GM19397 (cell line): ENCODE measurements around the gene CDK2AP2.

Source experiments
- ATAC-seq: cut with Tn5 transposase; IDR thresholded peaks from one replicate; pipeline ENCODE4 v1.9.1; 2021; ENCODE audit warnings: mild to moderate bottlenecking, moderate library complexity; ENCODE audit not compliant: unreplicated experiment

The CDK2AP2 gene

DNA sequence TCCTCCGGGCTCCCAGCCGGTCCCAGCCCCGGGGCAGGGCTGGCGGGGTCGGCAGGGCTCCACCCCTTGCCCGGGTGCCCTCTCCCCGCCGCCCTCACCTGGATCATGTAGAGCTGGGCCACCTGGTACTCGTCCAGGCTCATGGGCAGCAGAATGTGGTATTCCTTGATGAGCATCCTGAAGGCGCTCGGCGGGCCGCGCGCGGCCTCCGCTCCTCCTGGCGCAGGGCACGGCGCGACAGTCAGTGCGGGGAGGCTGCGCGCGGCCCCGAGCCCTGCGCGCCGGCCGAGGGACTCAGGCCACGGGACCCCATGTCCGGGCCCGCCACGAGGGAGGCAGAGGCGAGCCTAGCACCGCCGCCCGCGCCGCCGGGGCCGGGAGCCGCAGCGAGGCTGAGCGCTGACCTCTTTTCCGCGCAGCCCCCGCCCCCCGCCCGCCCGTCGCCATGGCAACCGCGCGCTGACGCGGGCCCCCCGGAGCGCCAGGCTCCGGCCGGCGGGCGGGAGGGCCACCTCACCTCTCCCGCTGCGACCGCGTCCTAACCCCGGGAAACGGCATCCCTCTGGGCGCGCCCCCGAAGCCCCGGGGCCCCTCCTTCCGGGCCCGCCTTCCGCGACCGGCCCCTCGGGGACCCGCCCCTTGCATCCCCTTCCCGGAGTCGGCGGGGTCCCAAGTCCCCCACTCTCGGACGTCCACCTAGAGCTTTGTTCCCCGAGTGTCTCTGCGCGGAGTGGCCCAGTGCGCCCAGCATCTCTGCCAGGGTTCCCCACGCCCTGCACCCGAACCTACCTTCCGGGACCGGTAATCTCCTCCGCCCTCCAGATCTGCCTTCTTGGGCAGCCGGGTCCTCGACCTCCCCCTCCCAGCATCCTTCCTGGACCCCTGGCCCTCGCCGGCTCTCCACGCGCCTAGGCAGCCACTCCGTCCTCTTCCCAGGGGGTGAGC is 3.7 kb downstream of the CDK2AP2 start:
- no peak for ATAC-seq

DNA sequence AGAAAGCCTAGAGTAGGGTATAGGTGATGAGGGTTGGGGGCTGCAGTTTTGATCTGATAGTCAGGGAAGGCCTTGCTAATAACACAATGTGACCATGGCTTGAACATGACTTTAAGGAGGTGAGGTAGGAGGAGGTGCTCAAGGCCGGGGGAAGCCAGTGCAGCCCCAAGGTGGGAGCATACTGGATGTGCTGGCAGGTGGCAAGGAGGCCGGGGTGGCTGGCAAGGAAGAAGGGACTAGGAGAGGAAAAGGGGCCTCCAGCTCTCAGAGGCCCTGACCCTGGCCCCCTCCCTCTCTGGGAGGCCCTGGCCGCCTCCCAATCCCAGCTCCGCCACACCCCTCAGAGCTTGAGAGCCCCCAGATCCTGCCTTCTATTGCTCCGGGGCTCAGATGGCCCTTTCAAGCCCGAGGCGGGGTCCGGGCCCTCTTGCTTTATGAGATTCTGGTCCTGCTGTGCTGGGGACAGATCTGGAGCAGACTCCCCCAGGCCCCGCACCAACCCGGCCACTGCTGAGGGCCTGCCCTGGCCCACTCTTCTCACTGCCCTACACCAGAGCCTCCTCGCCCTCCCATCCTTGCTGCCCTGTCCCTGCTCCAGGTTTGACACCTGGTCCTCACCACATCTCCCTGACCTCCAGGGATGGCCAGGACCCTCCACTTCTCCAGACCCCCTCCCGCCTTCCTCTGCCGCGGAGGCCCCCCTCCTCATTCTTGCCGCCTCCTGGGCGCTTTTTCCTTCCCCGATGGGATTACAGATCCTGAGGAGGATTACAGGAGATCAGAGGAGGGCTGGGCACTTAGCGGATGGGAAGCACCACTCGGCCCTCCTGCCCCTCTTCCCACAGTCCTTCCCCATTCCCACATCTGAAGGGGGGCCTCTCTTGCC is 4.6 kb downstream of the CDK2AP2 start:
- no peak for ATAC-seq

DNA sequence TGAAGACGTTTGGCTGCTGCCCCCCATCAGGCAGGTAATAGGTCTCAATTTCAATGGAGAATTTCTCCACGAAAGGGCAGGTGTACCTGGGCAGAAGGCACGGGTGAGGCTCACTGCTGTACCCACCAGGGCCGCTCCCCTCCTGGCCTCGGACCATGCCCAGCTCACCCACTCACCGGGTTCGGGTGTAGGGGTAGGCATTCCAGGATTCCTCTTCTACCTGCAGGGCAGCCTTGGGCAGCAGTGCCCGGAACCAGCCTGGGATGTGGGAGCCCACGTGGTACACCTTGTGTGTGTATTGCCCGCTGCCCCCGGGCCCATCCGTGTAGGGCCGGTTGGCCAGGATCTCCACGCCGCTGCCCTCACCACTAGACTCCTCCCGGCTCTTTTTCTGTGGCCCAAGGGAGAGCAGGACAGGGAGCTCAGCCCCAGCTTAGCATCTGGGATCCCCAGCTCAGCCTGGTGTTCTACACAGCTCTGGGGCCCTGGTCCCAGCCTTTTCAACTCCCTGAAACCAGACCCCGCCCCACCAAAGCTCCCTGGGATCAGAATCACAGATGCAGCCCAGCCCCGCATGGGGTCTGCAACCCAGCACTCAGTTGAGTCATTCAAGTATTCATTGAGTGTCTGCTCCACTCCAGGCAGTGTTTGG is 5.5 kb downstream of the CDK2AP2 start:
- no peak for ATAC-seq

DNA sequence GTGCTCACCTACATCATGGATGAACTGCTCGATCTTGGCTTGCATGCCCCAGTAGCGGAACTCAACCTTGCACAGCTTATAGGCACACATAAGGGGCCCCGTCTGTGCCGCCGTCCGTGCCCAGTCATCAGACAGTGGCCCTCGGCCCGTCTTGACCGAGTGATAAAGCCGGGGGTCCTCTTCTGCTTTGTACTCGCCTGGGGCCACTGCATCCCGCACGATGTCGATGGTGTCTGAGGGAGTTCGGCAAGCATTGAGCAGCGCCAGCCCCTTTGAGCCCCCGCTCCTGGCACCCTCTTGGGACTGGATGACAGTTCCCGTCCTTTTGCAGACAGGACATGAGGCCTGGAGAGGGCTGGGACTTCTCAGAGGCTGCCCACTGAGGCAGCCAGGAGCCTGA is 6.1 kb downstream of the CDK2AP2 start:
- no peak for ATAC-seq

DNA sequence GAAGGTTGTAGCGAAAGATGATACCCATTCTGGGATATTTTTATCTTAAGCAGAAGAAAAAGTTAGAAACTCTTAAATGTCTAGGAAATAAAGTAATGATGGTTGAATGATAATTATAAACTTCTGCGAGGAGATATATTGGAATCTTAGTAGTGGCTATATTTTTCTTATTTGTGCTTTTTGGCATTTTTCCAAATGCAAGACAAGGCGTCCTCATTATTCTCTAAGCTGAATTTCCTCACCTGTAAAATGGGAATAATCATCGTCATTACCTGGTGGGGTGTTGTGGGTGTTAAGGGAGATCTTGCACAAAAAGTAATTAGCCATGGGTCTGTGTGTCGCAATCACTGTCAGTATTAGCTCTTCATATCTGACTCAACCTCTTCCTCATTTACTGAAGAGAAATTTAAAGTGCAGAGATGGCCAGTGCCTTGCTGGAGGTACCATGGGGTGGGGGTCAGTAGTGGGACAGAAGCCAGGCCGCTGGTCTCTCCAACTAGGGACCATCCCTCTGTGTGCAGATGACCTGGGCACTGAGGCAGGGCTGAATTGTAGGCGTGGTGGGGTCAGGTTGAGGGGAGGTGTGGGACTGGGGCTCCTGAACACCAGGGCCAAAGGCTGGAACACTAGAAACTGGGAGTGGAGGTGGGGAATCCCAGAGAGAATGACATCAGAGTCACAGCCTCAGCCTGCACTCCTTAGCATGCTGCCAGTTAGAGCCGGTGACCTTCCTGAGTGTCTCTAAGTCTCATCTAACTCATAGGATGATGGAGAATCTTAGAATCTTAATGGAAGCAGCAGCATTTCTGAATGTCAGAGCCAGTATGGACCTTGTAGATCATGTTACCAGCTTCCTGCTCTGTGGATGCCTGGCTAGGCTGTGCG is 6.9 kb downstream of the CDK2AP2 start:
- no peak for ATAC-seq

DNA sequence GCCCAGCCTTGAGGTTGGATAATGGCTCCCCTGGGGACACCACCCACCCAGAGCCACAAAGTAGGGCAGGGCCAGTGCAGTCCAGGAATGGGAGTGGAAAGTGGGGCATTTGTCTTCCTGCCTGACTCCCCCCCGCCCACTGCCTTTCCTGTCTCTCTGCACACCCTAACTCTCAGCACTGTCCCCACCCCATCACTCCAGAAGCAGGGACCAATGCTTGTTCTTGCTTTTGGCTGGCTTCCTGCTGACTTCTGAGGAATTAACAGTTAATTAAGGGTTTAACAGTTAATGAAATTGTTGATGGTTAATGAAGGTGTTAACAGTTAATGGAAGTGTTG is 7.5 kb downstream of the CDK2AP2 start:
- ATAC-seq, result no peak

DNA sequence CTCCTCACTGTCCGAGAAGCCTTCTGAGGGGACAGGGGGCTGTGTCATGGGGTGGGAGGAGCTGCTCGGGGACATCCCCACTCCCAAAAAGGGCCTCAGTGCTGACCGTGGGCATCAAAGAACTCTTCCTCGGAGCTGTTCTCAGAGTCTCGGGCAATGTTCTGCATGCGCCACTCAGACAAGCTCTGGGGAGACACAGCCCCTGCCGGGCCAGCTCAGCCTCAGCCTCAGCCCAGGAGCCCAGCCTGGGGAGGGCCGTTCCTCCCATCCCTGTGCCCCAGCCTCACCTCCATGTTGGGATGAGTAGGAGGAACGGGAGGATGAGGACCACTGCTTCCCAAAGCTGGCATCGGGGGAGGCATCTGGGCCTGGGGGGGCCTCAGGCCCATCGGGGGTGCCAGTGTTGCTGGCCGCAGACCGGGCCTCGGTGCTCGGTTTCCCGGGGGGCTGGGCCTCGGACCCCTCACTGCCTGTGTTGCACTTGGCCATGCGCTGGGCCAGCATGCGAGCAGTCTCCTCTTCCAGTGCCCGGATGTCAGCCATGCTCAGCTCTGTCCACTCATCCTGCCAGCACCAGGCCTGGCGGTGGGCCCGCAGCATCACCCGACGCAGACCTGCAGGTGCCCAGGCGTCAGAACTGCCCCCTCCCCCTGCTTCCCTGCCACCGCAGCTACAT is 8.0 kb downstream of the CDK2AP2 start:
- ATAC-seq, result no peak

DNA sequence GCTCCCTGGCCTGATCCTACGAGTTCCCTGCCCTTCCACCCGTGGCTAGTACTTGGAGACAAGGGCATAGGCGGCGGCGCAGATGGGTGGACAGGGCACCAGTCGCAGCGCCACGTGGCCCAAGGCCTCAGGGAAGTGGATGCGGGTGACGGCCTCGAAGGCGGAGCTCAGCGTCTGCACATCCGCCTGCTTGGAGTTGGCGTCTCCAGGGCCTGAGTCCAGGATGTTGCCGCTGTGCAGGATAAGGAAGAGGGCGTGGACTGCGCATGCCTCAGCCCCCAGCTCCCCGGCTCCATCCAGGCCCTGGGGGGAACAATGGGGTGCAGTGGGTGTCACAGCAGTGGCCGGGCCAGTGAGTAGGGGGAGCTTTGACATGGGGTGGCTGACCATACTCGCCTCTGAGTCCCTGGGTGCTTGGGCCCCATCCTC is 9.4 kb downstream of the CDK2AP2 start:
- no peak for ATAC-seq

DNA sequence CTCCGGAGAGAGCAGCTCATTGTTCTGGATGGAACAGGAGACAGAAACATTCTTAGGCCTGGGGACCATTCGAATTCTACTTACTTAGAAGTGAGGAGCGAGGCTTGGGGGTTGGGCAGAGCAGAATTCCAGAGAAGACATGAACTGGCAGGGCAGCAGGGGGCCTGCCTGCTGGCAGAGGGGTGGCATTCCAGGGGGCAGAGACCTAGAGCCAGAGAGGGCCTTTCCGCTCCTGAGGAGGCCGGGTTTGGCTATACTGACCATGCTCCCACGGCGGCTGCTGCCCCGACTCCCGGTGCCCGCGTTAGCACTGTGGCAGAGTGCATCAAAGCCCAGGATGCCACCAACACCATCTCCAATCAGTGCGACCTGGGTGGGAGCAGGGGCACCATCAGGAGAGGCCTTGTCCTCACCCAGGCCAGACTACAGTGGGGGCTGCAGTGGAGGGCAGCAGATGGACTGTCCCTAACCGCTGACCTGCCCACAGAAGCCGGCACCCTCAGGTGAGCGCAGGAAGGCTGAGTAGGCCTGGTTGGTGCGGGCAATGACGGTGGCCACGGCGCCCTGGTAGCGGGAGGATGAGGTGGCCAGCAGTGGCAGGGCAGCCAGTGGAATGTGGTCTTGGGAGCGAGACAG is 10.2 kb downstream of the CDK2AP2 start:
- ATAC-seq, result no peak

DNA sequence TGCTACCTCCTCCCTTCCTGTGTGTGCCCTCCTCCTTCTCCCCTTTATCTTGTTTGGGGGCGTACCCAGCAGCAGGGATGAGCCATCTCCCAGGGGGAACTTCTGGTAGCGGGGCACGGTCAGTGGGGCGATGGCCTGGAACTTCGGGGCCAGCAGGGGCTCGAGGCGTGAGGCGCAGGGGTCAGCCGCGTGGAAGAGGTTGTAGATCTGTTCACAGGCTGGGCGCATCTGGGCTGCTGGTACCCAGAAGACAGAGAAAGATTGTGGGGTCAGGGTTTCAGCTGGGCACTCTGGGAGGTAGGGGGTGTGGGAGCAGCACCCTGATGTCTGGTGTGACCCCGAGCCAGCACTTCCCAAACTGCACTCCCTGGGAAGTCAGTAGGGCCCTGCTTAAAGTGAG is 11.8 kb downstream of the CDK2AP2 start:
- no peak for ATAC-seq

DNA sequence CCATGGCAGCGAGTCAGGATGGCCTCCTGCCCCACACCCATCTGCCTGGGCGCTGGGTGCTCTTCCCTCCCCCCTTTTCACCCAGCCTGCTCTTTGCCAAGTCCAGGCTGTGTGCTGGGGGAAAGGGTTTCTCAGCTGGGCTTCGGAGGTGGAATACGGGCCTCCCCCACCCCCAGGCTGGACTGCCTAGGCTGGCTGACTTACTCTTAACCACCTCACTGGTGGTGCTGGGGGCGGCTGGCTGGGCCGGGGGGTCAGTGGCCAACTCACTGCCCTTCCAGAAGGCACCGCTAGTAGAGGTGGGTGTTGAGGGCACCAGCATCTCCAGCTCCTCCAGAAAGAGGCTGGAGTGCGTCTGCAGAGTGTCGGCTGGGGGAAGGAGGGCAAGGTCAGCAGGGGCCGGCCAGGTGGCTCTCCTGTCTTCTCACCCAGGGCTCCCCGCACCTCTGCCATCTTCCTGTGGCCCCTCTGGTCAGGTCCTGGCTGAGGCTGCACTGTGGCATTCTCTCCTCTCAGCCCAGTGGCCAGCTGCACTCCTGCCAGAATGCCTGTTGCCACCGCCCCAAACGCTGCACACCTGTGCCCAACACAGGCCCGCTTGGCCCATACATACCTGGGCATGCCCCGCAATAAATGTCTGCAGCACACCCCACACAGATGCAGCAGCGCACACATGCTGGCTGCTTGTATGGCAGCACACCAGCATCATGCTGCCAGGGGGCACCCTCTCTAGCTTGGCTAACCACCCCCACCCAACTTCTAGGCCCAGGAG is 12.5 kb downstream of the CDK2AP2 start:
- ATAC-seq, result no peak

DNA sequence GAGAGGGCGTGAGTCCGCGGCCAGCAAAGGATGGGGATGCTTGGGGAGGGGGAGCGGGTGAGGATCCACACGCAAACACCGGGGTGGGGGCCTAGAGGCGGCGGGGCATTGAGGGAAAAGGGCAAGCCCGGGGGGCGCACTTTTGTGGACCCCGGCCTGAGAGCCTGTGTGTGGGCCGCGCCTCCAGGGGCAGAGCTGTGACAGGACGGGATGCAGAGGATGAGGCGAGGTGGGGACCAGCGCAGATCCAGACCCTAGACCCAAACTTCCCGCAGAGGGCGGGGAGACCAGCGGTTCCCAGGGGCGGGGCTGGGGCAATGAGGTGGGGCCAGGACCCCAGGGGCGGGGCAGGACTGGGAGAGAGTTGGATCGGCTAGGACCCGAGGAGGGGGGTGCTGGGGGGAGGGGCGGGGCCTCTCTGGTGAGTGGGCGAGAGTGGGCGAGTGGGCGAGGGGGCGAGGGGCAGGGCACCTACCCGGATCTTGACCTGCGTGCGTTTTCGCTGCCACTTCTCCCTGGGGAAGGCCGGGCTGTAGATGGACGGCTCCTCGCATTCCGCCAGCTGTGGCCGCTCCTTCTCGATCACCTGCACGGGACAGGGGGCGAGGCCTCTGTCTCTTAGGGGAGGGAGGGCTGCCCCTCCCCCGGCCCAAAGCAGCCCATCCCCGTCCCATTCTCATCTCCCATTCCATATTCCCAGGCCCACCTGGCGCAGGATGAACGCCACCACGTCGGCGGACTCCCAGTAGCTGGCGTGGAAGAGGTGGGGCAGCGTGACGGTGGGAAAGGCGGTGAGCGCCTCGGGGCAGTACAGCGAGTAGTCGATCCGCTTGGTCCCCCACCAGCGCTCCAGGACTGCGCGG is 13.4 kb downstream of the CDK2AP2 start:
- ATAC-seq, result no peak

DNA sequence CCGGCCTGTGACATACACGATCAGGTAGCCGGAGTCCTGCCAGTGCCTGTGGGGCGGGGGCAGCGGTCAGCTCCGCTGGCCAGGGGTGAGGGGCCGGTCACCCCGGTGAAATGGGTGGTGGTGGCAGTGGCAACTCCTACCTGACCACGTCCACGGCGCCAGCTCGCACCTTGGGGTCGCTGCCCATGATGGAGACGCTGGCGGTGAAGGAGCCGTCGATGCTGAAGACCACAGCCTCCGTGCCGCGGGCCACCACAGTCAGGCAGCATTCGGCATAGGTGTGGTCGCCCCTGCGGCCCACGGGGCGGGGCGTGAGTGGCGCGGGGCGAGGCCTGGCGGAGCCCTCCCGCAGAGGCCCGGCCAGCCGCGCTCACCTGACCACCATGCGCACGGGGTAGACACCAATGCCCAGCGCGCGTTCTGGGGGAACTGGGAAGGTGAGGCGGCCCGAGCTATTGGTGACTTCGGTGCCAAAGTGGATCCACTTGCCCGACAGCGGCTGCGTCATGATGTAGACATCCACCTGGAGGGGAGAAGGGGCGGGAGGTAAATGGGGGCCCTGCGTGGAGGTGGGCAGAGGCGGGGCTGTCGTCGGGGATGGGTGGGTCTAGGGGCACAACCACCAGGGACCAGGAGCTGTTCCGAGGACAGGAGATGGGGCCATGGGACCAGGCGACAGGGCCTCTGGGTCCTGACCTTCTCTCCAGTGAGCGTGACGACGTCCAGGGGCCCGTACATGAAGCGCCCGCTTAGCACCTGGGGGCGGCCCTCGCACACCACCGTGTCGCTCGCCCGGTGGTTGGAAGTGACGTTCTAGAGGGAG is 14.2 kb downstream of the CDK2AP2 start:
- no peak for ATAC-seq

DNA sequence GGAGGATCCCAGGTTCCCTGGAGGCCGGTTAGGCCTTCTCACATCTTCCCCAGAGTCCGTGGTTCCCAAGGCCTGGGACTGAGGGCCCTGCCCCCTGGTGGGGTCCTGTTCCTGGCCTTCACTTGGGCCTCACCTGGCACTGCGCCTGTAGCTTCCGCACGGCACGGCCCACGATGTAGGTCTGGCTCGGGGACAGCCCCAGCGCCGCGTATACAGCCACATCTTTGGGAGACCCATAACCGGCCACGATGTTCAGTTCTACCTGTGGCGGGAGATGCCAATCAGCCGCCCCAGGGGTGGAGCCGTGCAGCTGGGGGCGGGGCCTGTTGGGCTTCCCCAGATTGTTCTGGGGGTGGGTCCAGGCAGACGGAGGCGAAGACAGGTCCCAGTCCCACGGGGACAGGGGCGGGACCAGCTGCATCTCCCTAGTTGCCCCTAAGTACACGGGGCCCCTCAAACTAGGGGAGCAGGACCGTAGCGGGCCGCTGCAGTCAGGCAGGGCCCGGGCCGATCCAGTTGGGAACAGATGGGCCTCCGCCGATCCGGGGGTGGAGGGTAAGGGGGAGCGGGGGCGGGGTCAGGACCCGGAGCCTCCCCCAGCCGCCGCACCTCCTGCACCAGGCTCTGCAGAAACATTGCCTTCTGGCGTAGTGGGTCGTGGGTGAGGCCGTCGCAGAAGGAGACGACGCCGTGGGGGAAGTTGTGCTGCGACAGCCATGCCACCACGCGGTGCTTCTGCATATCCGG is 15.0 kb downstream of the CDK2AP2 start:
- no peak for ATAC-seq

DNA sequence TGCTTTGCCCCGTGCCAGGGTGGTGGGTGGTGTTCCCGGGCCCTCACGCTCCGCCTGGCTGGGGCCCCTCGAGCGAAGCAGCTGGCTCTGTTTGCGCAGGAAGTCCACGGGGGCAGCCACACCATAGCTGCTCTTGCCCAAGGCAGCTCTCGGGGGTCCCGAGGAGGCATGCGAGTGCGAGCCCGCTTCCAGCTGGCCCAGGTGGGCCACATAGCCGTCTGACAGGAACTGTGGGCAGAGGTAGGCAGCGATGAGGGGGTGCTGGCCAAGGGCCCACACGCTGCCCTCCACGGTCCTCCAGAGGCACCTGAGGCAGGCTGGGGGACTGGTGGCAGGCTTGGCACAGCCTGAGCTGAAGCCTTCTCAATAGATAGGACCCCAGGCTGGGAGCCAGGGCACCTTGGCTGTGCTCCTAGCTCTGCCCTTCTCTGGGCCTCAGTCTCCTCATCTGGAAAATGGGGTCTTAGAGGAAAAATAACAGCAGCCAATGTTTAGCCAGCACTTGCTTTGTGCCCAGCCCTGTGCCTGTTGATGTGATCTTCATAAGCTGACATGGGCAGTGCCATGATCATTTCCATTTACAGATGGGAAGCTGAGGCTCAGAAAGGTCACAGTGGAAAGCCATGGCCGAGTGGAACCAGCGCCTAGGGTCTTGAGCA is 15.8 kb downstream of the CDK2AP2 start:
- no peak for ATAC-seq
